HG03442 (cell line): Measurements from ENCODE around the gene AP1AR.
"Not testable (repeated sequence)": the region's sequence is repeated elsewhere in the genome, so short reads cannot be mapped to it uniquely, and the experiment has no call there.

Source experiments
- ATAC-seq: cut with Tn5 transposase; IDR thresholded peaks from one replicate; pipeline ENCODE4 v1.9.1; 2021; ENCODE audit warnings: mild to moderate bottlenecking, moderate library complexity; ENCODE audit not compliant: unreplicated experiment

Gene AP1AR

DNA sequence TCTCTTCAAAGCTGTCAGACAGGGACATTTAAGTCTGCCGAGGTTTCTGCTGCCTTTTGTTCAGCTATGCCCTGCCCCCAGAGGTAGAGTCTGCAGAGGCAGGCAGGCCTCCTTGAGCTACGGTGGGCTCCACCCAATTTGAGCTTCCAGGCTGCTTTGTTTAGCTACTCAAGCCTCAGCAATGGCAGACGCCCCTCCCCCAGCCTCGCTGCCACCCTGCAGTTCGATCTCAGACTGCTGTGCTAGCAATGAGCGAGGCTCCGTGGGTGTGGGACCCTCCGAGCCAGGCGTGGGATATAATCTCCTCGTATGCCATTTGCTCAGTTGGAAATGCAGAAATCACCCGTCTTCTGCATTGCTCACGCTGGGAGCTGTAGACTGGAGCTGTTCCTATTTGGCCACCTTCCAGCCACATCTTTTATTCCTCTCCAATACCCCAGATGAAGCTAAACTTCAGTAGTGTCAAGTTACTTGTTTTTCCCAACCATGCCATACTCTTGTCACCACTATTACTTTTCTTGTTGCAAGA is 77.7 kb downstream of the AP1AR start:
- not testable (repeated sequence) for ATAC-seq

- ATAC-seq: no peak
These were observed 79.9 kb downstream of the AP1AR start for GRCh38 chr4:112311516-112311915.

DNA sequence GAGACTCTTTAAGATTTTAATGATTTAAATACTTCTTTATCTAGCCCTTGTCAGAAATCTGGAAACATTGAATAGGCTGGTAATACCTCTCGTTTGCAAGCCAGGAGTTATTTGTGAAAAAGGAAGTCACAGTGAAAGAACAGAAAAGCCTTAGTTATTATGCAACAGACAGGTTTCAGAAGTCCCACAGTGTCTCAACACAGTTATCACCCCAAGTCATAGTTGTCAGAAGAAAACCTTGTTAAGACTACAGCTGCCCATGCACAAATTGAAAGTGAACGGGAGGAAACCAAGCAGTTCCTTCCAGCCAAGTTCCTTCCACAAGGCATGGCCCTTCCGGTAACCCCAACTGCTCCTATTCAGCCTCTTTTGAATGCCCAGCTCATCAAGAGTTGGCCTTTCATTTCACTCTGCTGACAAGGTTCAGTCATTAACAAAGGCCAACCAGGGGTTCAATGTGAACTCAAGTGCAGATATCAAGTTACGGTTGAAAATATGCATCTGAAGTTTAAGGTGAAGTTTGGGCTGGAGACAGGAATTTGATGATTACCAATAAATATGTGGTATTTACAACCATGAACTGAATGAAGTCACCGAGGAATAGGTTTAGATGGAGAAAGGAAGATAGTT is 81.1 kb downstream of the AP1AR start:
- peak; percentile 95 for ATAC-seq

- ATAC-seq: no peak
These were observed 83.9 kb downstream of the AP1AR start for GRCh38 chr4:112315446-112315845.

- no peak for ATAC-seq
These were observed 84.8 kb downstream of the AP1AR start for GRCh38 chr4:112316360-112316759.

GRCh38 chr4:112318239-112319142 is 86.9 kb downstream of the AP1AR start:
- ATAC-seq: peak; percentile 96
